ENCODE data around the gene CTNNAL1. TPM values are rescaled to one million over a fixed set of nuclear protein-coding genes. Genes with fewer than 3 reads are reported as not detected.
"Not testable (repeated sequence)": the region's sequence is repeated elsewhere in the genome, so short reads cannot be mapped to it uniquely, and the experiment has no call there.

Gene CTNNAL1
- polyA plus RNA-seq, 1 donor from 2014 or later: 24.7 TPM

GRCh38 chr9:108924466-108924865 lies 88.8 kb downstream of the CTNNAL1 start:
- Histone ChIP-seq H3K4me2 (ENCODE audit: low read length) (no peak overlapping the region), H3F3A (ENCODE audit: insufficient read depth, low read length, poor library complexity, severe bottlenecking) (no peaks in the 10 kb centered on the region), H3K79me2 (replicated peaks; ENCODE audit: insufficient read depth, low read length) (peaks cover 5% of the 10 kb centered on the region), H3K9me2 (ENCODE audit: insufficient read depth, low read length) (no peaks in the 10 kb centered on the region), H3K9me3 (ENCODE audit: low read length) (no peaks in the 10 kb centered on the region), H3K27ac (ENCODE audit: low read length) (no peak overlapping the region), H4K20me1 (ENCODE audit: insufficient read depth) (no peaks in the 10 kb centered on the region), H3K36me3 (ENCODE audit: insufficient read depth, low read length) (peaks cover 9% of the 10 kb centered on the region), H3K9ac (ENCODE audit: low read length) (no peak overlapping the region), H2AFZ (ENCODE audit: low read depth, low read length) (no peak overlapping the region), H3K4me3 (ENCODE audit: low read length) (no peak overlapping the region), H3K27me3 (ENCODE audit: insufficient read depth, low read depth, low read length) (no peaks in the 10 kb centered on the region)
- TF ChIP-seq EP300 (conservative IDR thresholded peaks at IDR 0.05; ENCODE audit: poor library complexity, severe bottlenecking): no peak
- TF ChIP-seq SMC3 (conservative IDR thresholded peaks at IDR 0.05; ENCODE audit: poor library complexity): no peak
- TF ChIP-seq TAF1 (IDR thresholded peaks at IDR 0.05; ENCODE audit: low read depth): no peak
- no peak for TF ChIP-seq POLR2AphosphoS5 (IDR thresholded peaks at IDR 0.05)
- TF ChIP-seq, protein P1, sequence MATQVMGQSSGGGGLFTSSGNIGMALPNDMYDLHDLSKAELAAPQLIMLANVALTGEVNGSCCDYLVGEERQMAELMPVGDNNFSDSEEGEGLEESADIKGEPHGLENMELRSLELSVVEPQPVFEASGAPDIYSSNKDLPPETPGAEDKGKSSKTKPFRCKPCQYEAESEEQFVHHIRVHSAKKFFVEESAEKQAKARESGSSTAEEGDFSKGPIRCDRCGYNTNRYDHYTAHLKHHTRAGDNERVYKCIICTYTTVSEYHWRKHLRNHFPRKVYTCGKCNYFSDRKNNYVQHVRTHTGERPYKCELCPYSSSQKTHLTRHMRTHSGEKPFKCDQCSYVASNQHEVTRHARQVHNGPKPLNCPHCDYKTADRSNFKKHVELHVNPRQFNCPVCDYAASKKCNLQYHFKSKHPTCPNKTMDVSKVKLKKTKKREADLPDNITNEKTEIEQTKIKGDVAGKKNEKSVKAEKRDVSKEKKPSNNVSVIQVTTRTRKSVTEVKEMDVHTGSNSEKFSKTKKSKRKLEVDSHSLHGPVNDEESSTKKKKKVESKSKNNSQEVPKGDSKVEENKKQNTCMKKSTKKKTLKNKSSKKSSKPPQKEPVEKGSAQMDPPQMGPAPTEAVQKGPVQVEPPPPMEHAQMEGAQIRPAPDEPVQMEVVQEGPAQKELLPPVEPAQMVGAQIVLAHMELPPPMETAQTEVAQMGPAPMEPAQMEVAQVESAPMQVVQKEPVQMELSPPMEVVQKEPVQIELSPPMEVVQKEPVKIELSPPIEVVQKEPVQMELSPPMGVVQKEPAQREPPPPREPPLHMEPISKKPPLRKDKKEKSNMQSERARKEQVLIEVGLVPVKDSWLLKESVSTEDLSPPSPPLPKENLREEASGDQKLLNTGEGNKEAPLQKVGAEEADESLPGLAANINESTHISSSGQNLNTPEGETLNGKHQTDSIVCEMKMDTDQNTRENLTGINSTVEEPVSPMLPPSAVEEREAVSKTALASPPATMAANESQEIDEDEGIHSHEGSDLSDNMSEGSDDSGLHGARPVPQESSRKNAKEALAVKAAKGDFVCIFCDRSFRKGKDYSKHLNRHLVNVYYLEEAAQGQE (IDR thresholded peaks at IDR 0.05; ENCODE audit: borderline replicate concordance): no peak
- TF ChIP-seq EZH2 (IDR thresholded peaks at IDR 0.05; ENCODE audit: borderline replicate concordance, insufficient read depth, low read length, poor library complexity, severe bottlenecking): no peak
- no peak for TF ChIP-seq CTCF (IDR thresholded peaks at IDR 0.05; ENCODE audit: poor library complexity, severe bottlenecking)
- TF ChIP-seq RAD21 (conservative IDR thresholded peaks at IDR 0.05): no peak
- TF ChIP-seq MXI1 (conservative IDR thresholded peaks at IDR 0.05; ENCODE audit: poor library complexity, severe bottlenecking): no peak

DNA sequence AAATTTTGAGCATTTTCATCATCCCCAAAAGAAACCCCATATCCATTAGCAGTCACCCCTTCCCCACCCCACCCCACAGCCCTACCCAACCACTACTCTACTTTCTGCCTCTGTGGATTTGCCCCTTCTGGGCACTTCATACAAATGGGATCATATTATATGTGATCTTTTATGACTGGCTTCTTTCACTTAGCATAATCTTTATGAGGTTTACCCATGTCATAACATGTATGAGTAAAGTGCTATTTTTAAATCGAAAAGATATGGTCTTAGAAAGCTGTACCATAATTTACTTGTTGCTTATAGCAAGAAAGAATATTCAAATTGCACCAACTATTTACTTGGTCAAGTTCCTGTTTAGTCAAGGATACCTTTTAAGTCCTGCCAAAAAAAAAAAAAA lies 92.1 kb downstream of the CTNNAL1 start:
- Histone ChIP-seq H3K9me3 (ENCODE audit: low read length) (no peaks in the 10 kb centered on the region), H3F3A (ENCODE audit: insufficient read depth, low read length, poor library complexity, severe bottlenecking) (no peaks in the 10 kb centered on the region)
- TF ChIP-seq SMC3 (conservative IDR thresholded peaks at IDR 0.05; ENCODE audit: poor library complexity) (no peak), MXI1 (conservative IDR thresholded peaks at IDR 0.05; ENCODE audit: poor library complexity, severe bottlenecking) (no peak), POLR2AphosphoS5 (IDR thresholded peaks at IDR 0.05) (no peak), EZH2 (IDR thresholded peaks at IDR 0.05; ENCODE audit: borderline replicate concordance, insufficient read depth, low read length, poor library complexity, severe bottlenecking) (no peak), CTCF (IDR thresholded peaks at IDR 0.05; ENCODE audit: poor library complexity, severe bottlenecking) (no peak), TAF1 (IDR thresholded peaks at IDR 0.05; ENCODE audit: low read depth) (no peak), EP300 (conservative IDR thresholded peaks at IDR 0.05; ENCODE audit: poor library complexity, severe bottlenecking) (no peak), RAD21 (conservative IDR thresholded peaks at IDR 0.05) (no peak)
- TF ChIP-seq, protein P1 (IDR thresholded peaks at IDR 0.05; ENCODE audit: borderline replicate concordance): no peak

GRCh38 chr9:108920401-108920800 lies 92.9 kb downstream of the CTNNAL1 start:
- H3K4me3 ChIP-seq (ENCODE audit: low read length); H3K4me2 ChIP-seq (ENCODE audit: low read length); H4K20me1 ChIP-seq (ENCODE audit: insufficient read depth); H3K9me3 ChIP-seq (ENCODE audit: low read length); H3F3A ChIP-seq (ENCODE audit: insufficient read depth, low read length, poor library complexity, severe bottlenecking); H3K27ac ChIP-seq (ENCODE audit: low read length); H3K9me2 ChIP-seq (ENCODE audit: insufficient read depth, low read length); H3K27me3 ChIP-seq (ENCODE audit: insufficient read depth, low read depth, low read length); H2AFZ ChIP-seq (ENCODE audit: low read depth, low read length); H3K9ac ChIP-seq (ENCODE audit: low read length); H3K79me2 ChIP-seq (replicated peaks; ENCODE audit: insufficient read depth, low read length); H3K36me3 ChIP-seq (ENCODE audit: insufficient read depth, low read length): not testable (repeated sequence)

More for the DNA sequence above, 92.1 kb downstream of the CTNNAL1 start:
- H3K79me2 ChIP-seq (replicated peaks; ENCODE audit: insufficient read depth, low read length): no peaks in the 10 kb centered on the region
- no peaks in the 10 kb centered on the region for H4K20me1 ChIP-seq (ENCODE audit: insufficient read depth)
- H3K27ac ChIP-seq (ENCODE audit: low read length): no peak overlapping the region
- no peak overlapping the region for H3K4me2 ChIP-seq (ENCODE audit: low read length)
- H3K9me2 ChIP-seq (ENCODE audit: insufficient read depth, low read length): no peaks in the 10 kb centered on the region
- H2AFZ ChIP-seq (ENCODE audit: low read depth, low read length): no peak overlapping the region
- H3K36me3 ChIP-seq (ENCODE audit: insufficient read depth, low read length): peaks cover 1% of the 10 kb centered on the region
- H3K9ac ChIP-seq (ENCODE audit: low read length): no peak overlapping the region
- H3K27me3 ChIP-seq (ENCODE audit: insufficient read depth, low read depth, low read length): no peaks in the 10 kb centered on the region
- H3K4me3 ChIP-seq (ENCODE audit: low read length): no peak overlapping the region
